AG04449 (cell line): Measurements from ENCODE around the gene AQP6.
"Not testable (repeated sequence)": the region's sequence is repeated elsewhere in the genome, so short reads cannot be mapped to it uniquely, and the experiment has no call there.

ENCODE experiments used
- CTCF ChIA-PET: fragments of 350-600 bp; formaldehyde crosslinking; extraction: SDS; loops from one replicate; lab custom pipeline; 2021; ENCODE audit warnings: antibody characterized with exemption; lab: Yijun Ruan, JAX
- POLR2A ChIA-PET: fragments of 400-600, 350-600 bp; formaldehyde crosslinking; extraction: SDS; loops from one replicate; lab custom pipeline; 2020; ENCODE audit warnings: antibody characterized with exemption, inconsistent platforms; lab: Yijun Ruan, JAX
- DNase-seq: peaks from one replicate; pipeline ENCODE4 v3.0.0-alpha.2; 2010; ENCODE audit warnings: low read depth, low spot score
- H3K4me3 ChIP-seq: 2 replicates; pipeline ENCODE4 v1.5.1; 2011; ENCODE audit warnings: low read depth, mild to moderate bottlenecking, control low read depth, low read length
- CTCF ChIP-seq: IDR thresholded peaks from one replicate; pipeline ENCODE4 v1.5.1; 2011; ENCODE audit warnings: mild to moderate bottlenecking, moderate library complexity, low read length, control low read depth, inconsistent platforms; ENCODE audit not compliant: insufficient read depth; ENCODE audit errors: missing control alignments

AQP6 gene

GRCh38 chr12:49987625-49988303, 15.0 kb downstream of the AQP6 start:
- no peak for DNase-seq
- TF ChIP-seq CTCF, result no peak
- ChIA-PET POLR2A (no interaction called here), CTCF (interaction anchor here (3.6 to 26.8 kb wide), 3 partner anchors 18 to 81 kb away, joined by 21 to 1042 read pairs (median 385); partner anchors contain the start of gene AQP6)
- no peak overlapping the region for H3K4me3 ChIP-seq

- DNase-seq, POLR2A ChIA-PET, H3K4me3 ChIP-seq: not testable (repeated sequence)
- CTCF ChIA-PET, result interaction anchor here (1.3 to 3.6 kb wide), 3 partner anchors 25 to 67 kb away, joined by 4 to 21 read pairs (median 5); no protein-coding TSS in a partner anchor
Measured at GRCh38 chr12:49989400-49989799, 16.7 kb downstream of the AQP6 start.

GRCh38 chr12:49990273-49990672, 17.5 kb downstream of the AQP6 start:
- no peak for TF ChIP-seq CTCF
- no peak overlapping the region for H3K4me3 ChIP-seq
- CTCF ChIA-PET, result interaction anchor here (0.6 to 3.6 kb wide), 8 partner anchors 16 to 66 kb away, joined by 3 to 21 read pairs (median 5); no protein-coding TSS in a partner anchor
- DNase-seq, result no peak
- POLR2A ChIA-PET, result no interaction called here

GRCh38 chr12:49998453-49998852, 25.7 kb downstream of the AQP6 start:
- H3K4me3 ChIP-seq, result no peak overlapping the region
- no peak for DNase-seq
- no peak for TF ChIP-seq CTCF
- POLR2A ChIA-PET, result no interaction called here
- CTCF ChIA-PET, result interaction anchor here (0.6 to 1.7 kb wide), 5 partner anchors 15 to 57 kb away, joined by 3 to 10 read pairs (median 4); no protein-coding TSS in a partner anchor

- DNase-seq, result no peak
- no peak for TF ChIP-seq CTCF
- H3K4me3 ChIP-seq, result no peak overlapping the region
- ChIA-PET CTCF (interaction anchor here (0.8 to 4.8 kb wide), 7 partner anchors 9 to 67 kb away, joined by 3 to 18 read pairs (median 9); no protein-coding TSS in a partner anchor), POLR2A (no interaction called here)
Measured at GRCh38 chr12:50003595-50003994, 30.8 kb downstream of the AQP6 start.

- no peak for DNase-seq
- H3K4me3 ChIP-seq, result no peak overlapping the region
- ChIA-PET POLR2A (no interaction called here), CTCF (interaction anchor here (1.0 to 6.8 kb wide), 4 partner anchors 11 to 59 kb away, joined by 4 to 51 read pairs (median 16); no protein-coding TSS in a partner anchor)
- no peak for TF ChIP-seq CTCF
Measured at GRCh38 chr12:50004696-50005095, 31.9 kb downstream of the AQP6 start.
